GM18505 (cell line): Measurements from ENCODE around the gene SNX10.
A peak's percentile ranks its signal among the peaks of the same experiment; 100 is the strongest.
"Not testable (repeated sequence)": the region's sequence is repeated elsewhere in the genome, so short reads cannot be mapped to it uniquely, and the experiment has no call there.

Experiments
- ATAC-seq: cut with Tn5 transposase; IDR thresholded peaks from one replicate; pipeline ENCODE4 v1.9.1; 2021; ENCODE audit not compliant: unreplicated experiment
- POLR2A ChIP-seq: IDR thresholded peaks from 4 replicates; pipeline ENCODE4 v1.6.1; 2011; ENCODE audit warnings: borderline replicate concordance; ENCODE audit not compliant: insufficient read depth, insufficient read length; ENCODE audit errors: extremely low read depth

SNX10 gene, protein sequence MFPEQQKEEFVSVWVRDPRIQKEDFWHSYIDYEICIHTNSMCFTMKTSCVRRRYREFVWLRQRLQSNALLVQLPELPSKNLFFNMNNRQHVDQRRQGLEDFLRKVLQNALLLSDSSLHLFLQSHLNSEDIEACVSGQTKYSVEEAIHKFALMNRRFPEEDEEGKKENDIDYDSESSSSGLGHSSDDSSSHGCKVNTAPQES

DNA sequence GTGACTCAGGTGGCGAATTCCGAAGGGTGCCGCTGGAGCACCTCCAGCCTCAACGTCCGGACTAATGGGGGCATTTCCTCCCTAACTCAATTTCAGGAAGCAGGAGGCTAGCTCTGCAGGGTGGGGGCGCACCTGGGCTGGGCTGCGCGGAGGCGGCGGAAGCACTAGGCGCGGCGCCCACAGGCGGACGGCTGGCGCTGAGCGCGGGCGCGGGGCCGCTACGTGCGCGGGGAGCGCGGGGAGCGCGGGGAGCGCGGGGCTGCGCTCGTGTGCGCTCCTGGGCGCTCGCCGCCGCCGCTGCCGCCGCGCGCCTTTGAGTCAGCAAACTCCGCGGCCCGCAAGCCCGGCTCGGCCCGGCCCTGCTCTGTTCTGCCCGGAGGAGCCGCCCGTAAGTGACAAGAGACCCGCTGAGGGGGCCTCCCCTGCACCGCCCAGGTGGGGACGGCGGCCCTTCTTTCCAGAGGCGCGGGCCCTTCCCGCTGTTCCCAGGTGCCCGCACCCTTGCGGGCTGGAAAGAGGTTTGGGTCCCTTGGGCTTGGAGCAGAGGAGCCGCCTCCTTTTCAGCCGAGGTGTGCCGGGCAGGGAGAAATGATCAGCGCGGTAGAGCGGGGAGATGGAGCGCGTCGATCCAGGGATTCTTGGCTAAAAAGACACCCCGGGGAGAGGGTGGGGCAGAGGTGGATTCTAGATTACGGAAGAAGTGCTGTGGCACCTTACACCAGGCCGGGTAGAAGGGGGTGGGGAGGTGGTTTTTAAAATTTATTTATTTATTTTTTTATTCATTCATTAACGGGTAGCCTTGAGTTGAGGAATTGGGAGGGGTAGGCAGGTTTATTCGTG, at the start of gene SNX10:
Gene SNX10, plus strand, starts transcription at position 164 of the 840 bp plus-strand sequence. CDS start 54,581 bp downstream, outside the sequence.
- TF ChIP-seq POLR2A = peak; percentile 64
- ATAC-seq = peak; percentile 70

DNA sequence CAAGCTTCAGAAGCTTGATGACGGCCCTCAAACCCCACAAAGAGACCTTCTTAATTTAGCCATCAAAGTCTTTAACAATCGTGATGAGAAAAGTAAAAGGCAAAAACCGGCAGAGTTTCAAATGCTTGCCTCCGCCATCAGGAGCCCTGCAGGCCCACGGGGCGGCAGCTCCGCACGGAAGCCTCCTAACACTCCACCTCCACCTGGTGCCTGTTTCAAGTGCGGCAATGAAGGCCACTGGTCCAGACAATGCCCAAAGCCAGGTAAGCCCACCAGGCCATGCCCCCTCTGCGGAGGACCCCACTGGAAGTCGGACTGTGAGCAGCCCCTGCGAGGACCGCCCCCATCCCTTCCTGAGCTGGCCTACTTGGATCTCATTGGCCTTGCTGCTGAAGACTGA, 46.5 kb upstream of the SNX10 start:
- TF ChIP-seq POLR2A = no peak
- ATAC-seq = no peak

GRCh38 chr7:26250239-26250638, 41.4 kb upstream of the SNX10 start:
- no peak for TF ChIP-seq POLR2A
- ATAC-seq = no peak

DNA sequence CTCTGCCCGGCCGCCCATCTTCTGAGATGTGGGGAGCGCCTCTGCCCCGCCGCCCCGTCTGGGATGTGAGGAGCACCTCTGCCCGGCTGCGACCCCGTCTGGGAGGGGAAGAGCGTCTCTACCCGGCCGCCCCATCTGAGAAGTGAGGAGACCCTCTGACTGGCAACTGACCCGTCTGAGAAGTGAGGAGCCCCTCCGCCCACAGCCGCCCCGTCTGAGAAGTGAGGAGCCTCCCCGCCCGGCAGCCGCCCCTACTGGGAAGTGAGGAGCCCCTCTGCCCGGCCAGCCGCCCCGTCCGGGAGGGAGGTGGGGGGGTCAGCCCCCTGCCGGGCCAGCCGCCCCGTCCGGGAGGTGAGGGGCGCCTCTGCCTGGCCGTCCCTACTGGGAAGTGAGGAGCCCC, 29.8 kb upstream of the SNX10 start:
- not testable (repeated sequence) for ATAC-seq

DNA sequence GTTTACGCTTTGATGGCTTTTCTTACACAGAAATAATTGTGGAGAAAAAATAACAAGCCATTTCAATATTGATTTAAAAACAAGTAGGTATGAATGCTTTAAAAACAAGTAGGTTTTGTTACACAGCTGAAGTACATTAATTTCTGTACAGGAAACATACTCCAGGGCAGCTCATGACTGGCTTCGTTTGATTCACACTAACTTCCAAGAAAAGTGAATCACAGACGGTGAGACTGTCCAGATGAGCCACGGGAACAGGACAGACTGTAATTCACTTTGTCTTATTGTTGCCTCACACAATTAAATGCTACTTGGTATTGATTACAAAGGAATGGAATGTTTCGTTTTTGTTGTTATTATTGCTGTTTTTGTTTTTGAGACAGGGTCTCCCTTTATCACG, 26.6 kb upstream of the SNX10 start:
- no peak for ATAC-seq
- TF ChIP-seq POLR2A = no peak

- no peak for ATAC-seq
- TF ChIP-seq POLR2A = no peak
These were observed 26.1 kb upstream of the SNX10 start for GRCh38 chr7:26265499-26266075.

DNA sequence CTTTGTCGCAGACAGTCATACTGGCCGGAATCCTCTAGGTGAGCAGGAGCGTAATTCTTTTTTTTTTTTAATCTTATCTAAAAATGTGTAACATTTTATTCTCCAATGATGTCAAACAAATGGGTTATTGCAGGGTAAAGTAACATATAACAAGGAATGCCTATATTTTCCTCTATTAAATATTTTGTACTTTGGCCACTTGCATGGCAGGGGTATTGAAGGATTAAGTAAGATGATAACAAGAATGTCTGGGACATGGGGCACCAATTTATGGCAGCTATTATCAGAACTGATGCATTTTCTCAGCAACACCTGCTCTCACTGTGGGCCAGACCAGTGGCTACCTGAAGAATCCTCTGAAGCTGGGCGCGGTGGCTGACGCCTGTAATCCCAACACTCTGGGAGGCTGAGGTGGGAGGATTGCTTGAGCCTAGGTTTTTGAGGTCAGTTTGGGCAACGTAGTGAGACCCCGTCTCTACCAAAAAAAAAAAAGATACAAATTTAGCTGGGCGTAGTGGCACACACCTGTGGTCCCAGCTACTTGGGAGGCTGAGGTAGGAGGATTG, 24.0 kb upstream of the SNX10 start:
- no peak for TF ChIP-seq POLR2A
- ATAC-seq = no peak

DNA sequence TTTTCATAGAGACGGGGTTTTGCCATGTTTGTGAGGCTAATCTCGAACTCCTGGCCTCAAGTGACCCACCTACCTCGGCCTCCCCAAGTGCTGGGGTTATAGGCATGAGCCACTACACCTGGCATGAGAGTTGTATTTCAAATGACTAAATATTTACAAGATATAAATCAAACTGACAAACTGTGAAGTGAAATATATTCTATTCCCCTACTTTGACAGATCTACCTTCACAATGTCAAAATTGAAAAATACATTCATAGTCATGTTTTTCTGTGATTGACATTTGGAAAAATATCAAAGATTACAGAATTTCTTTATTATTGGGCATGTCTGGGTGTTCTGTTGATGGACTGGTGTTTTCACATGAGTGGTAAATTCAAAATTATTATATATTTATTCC, 16.4 kb upstream of the SNX10 start:
- no peak for ATAC-seq
- no peak for TF ChIP-seq POLR2A

DNA sequence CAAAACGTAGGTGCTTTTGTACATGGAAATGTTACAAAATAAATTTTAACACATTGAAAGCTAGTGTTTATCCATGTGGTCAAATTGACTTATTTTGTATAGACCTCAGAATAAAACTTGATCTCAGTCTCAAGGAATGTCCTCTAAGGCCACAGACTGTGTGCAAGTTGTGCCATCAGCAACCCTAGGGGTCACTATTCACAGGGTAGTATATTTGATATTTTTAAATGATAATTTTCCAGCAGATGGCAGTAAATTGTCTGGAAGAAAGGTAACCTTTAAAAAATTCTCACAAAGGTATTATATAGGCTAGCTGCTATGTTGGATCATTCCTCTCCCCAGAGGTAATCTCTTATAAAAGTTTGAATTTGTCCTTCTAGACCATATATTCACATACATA, 12.9 kb upstream of the SNX10 start:
- ATAC-seq = no peak
- no peak for TF ChIP-seq POLR2A

GRCh38 chr7:26279405-26279804, 12.3 kb upstream of the SNX10 start:
- ATAC-seq = no peak
- no peak for TF ChIP-seq POLR2A

DNA sequence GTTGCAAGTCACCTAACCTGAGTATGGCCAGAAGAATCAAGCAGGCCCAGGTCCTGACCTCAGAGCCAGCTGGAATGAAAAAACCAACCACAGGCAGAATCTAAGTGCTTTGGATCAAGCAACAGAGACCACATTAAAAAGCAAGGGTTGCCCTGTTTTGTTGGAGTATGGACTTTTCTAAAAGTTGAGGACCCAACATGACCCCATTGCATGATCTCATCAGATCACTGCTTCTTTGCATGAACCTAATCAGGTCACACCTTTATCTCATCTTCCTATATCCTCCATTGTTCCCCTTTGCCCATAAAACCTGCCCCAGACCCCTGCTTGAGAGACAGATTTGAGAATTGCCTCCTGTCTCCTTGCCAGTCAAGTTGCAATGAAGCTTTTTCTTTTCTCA, 11.6 kb upstream of the SNX10 start:
- no peak for TF ChIP-seq POLR2A
- ATAC-seq = no peak

GRCh38 chr7:26280723-26281122, 10.9 kb upstream of the SNX10 start:
- no peak for ATAC-seq
- no peak for TF ChIP-seq POLR2A

- no peak for TF ChIP-seq POLR2A
- ATAC-seq = no peak
These were observed 7.2 kb upstream of the SNX10 start for GRCh38 chr7:26284477-26284876.
